ENCODE results near the gene CIBAR2. TPM values are rescaled to one million over a fixed set of nuclear protein-coding genes. Genes with fewer than 3 reads are reported as not detected.

The CIBAR2 gene
- total and polyA plus RNA-seq, 9 donors, result 0.18 to 13.0 (median 1.4) TPM; not detected in 3

GRCh38 chr16:85062845-85063244, 49.4 kb downstream of the CIBAR2 start:
- Histone ChIP-seq H3K27me3 (no peaks in the 10 kb centered on the region), H3K9me3 (no peaks in the 10 kb centered on the region), H3K4me1 (ENCODE audit: insufficient read depth) (no peaks in the 10 kb centered on the region), H3K36me3 (no peaks in the 10 kb centered on the region), H3K27ac (no peak overlapping the region), H3K4me3 (no peak overlapping the region)
- TF ChIP-seq EP300 (IDR thresholded peaks at IDR 0.05) (no peak), POLR2A (IDR thresholded peaks at IDR 0.05) (no peak), CTCF (IDR thresholded peaks at IDR 0.05) (no peak)
- DNase-seq, result no peak
- intact Hi-C loops (cut with DNase I), result no loop called here
- 92 to 97% (median 94%) methylated on average over 11 of the region's 11 CpGs for WGBS, 3 donors

GRCh38 chr16:85062323-85062722, 49.9 kb downstream of the CIBAR2 start:
- H3K27ac ChIP-seq, result no peak overlapping the region
- no peaks in the 10 kb centered on the region for H3K36me3 ChIP-seq
- H3K27me3 ChIP-seq, result no peaks in the 10 kb centered on the region
- 93 to 95% (median 95%) methylated on average over 9 of the region's 9 CpGs for WGBS, 3 donors
- TF ChIP-seq CTCF (IDR thresholded peaks at IDR 0.05), result no peak
- H3K4me1 ChIP-seq (ENCODE audit: insufficient read depth), result no peaks in the 10 kb centered on the region
- H3K4me3 ChIP-seq, result no peak overlapping the region
- DNase-seq, result no peak
- intact Hi-C loops (cut with DNase I), result no loop called here
- H3K9me3 ChIP-seq, result no peaks in the 10 kb centered on the region

- no peak for DNase-seq
- no peak overlapping the region for H3K4me3 ChIP-seq
- no peaks in the 10 kb centered on the region for H3K9me3 ChIP-seq
- 70 to 86% (median 79%) methylated on average over 8 of the region's 8 CpGs for WGBS, 3 donors
- H3K36me3 ChIP-seq, result no peaks in the 10 kb centered on the region
- H3K27ac ChIP-seq, result no peak overlapping the region
- no peaks in the 10 kb centered on the region for H3K27me3 ChIP-seq
- intact Hi-C loops (cut with DNase I), result no loop called here
- H3K4me1 ChIP-seq (ENCODE audit: insufficient read depth), result no peaks in the 10 kb centered on the region
- TF ChIP-seq CTCF (IDR thresholded peaks at IDR 0.05) (no peak), POLR2A (IDR thresholded peaks at IDR 0.05) (no peak), EP300 (IDR thresholded peaks at IDR 0.05) (no peak)
These were observed 50.7 kb downstream of the CIBAR2 start for GRCh38 chr16:85061566-85061965.

GRCh38 chr16:85058909-85059308, 53.4 kb downstream of the CIBAR2 start:
- H3K27ac ChIP-seq, result no peak overlapping the region
- no peak for DNase-seq
- H3K36me3 ChIP-seq, result no peaks in the 10 kb centered on the region
- H3K4me3 ChIP-seq, result no peak overlapping the region
- intact Hi-C loops (cut with DNase I), result no loop called here
- H3K4me1 ChIP-seq (ENCODE audit: insufficient read depth), result peaks cover 3% of the 10 kb centered on the region
- WGBS, 3 donors, result 73 to 99% (median 99%) methylated on average over 4 of the region's 4 CpGs
- no peak for TF ChIP-seq EP300 (IDR thresholded peaks at IDR 0.05)
- TF ChIP-seq POLR2A (IDR thresholded peaks at IDR 0.05), result no peak
- TF ChIP-seq CTCF (IDR thresholded peaks at IDR 0.05), result no peak
- H3K27me3 ChIP-seq, result no peaks in the 10 kb centered on the region
- H3K9me3 ChIP-seq, result no peaks in the 10 kb centered on the region

GRCh38 chr16:85057948-85058347, 54.3 kb downstream of the CIBAR2 start:
- Histone ChIP-seq H3K9me3 (no peaks in the 10 kb centered on the region), H3K4me3 (no peak overlapping the region), H3K4me1 (ENCODE audit: insufficient read depth) (peaks cover 3% of the 10 kb centered on the region), H3K36me3 (no peaks in the 10 kb centered on the region), H3K27ac (no peak overlapping the region), H3K27me3 (no peaks in the 10 kb centered on the region)
- DNase-seq, result no peak
- intact Hi-C loops (cut with DNase I), result no loop called here
- TF ChIP-seq CTCF (IDR thresholded peaks at IDR 0.05) (no peak), EP300 (IDR thresholded peaks at IDR 0.05) (no peak), POLR2A (IDR thresholded peaks at IDR 0.05) (no peak)
- WGBS, 3 donors, result 92 to 96% (median 94%) methylated on average over 7 of the region's 7 CpGs

Measured in ovary (tissue), 9 donors.